RWPE2 (cell line): Measurements from ENCODE around the gene PPHLN1.
"Not testable (repeated sequence)": the region's sequence is repeated elsewhere in the genome, so short reads cannot be mapped to it uniquely, and the experiment has no call there.

Experiments used
- ATAC-seq: fragments of 200-7000 bp; cut with Tn5 transposase; 3 replicates; pipeline ENCODE4 v1.9.1; 2021; ENCODE audit warnings: low read depth
- DNase-seq: peaks from one replicate; pipeline ENCODE4 v3.0.0-alpha.2; 2020; ENCODE audit warnings: low spot score
- H3K27ac ChIP-seq: fragments of 450-650 bp; 2 replicates; pipeline ENCODE4 v1.5.1; 2017; ENCODE audit warnings: mild to moderate bottlenecking; ENCODE audit not compliant: poor library complexity, severe bottlenecking
- H3K27me3 ChIP-seq: fragments of 250-450 bp; sonication (Bioruptor Pico); 2 replicates; pipeline ENCODE4 v1.5.1; 2021; ENCODE audit warnings: mild to moderate bottlenecking, moderate library complexity; ENCODE audit not compliant: insufficient read depth, poor library complexity, severe bottlenecking
- H3K36me3 ChIP-seq: fragments of 250-450 bp; sonication (Bioruptor Pico); 2 replicates; pipeline ENCODE4 v1.5.1; 2020; ENCODE audit warnings: low read depth, mild to moderate bottlenecking, moderate library complexity
- H3K4me1 ChIP-seq: fragments of 250-450 bp; sonication (Bioruptor Pico); 2 replicates; pipeline ENCODE4 v1.5.1; 2021; ENCODE audit warnings: mild to moderate bottlenecking, moderate library complexity; ENCODE audit not compliant: insufficient read depth, poor library complexity, severe bottlenecking
- H3K4me3 ChIP-seq: fragments of 250-450 bp; sonication (Bioruptor Pico); 2 replicates; pipeline ENCODE4 v1.5.1; 2021; ENCODE audit warnings: mild to moderate bottlenecking, moderate library complexity; ENCODE audit not compliant: severe bottlenecking
- H3K9me3 ChIP-seq: fragments of 250-450 bp; sonication (Bioruptor Pico); 2 replicates; pipeline ENCODE4 v1.5.1; 2021; ENCODE audit warnings: mild to moderate bottlenecking, moderate library complexity; ENCODE audit not compliant: severe bottlenecking
- TF ChIP-seq, protein P1 (sequence below): fragments of 450-650 bp; IDR thresholded peaks from one replicate; pipeline ENCODE4 v1.5.1; 2017; ENCODE audit warnings: mild to moderate bottlenecking, moderate library complexity; ENCODE audit not compliant: poor library complexity, severe bottlenecking

PPHLN1 gene

DNA sequence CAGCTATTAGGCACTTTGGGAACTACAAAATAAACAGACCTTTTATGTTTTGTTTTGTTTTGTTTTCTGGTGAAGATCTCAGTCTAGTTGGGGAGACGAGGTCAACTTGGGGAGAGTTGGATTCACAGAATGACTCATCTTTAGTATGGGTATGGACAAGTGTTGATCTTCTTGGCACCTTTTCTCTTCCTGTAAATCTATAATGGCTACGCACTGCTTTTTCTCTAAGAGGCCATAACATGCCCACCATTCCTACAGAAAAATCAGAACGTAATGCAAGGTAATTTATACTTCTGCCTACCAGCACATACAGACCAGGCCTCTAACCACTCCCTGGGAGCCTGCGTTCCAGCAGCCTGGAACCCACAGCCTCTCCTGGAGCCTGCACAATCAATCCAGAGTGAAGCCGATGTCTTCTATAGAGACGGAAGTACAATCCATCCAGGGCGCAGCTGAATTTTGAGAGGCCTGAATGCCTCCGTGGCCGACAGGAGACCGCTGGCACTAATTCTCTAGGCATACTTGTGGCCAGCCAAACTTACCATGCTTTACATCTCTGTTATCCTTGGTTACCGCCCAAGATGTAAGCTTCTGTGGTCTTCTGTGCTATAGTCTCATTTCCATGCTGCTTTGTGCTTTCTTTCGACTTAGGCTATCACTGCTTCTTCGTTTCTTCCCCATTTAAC is 717 bp downstream of the PPHLN1 start:
- Histone ChIP-seq H3K27ac (peak overlapping the region; percentile 56), H3K36me3 (peaks cover 35% of the 10 kb centered on the region), H3K27me3 (no peaks in the 10 kb centered on the region), H3K4me3 (peak overlapping the region; percentile 77), H3K4me1 (peaks cover 3% of the 10 kb centered on the region), H3K9me3 (no peaks in the 10 kb centered on the region)
- TF ChIP-seq, protein P1, sequence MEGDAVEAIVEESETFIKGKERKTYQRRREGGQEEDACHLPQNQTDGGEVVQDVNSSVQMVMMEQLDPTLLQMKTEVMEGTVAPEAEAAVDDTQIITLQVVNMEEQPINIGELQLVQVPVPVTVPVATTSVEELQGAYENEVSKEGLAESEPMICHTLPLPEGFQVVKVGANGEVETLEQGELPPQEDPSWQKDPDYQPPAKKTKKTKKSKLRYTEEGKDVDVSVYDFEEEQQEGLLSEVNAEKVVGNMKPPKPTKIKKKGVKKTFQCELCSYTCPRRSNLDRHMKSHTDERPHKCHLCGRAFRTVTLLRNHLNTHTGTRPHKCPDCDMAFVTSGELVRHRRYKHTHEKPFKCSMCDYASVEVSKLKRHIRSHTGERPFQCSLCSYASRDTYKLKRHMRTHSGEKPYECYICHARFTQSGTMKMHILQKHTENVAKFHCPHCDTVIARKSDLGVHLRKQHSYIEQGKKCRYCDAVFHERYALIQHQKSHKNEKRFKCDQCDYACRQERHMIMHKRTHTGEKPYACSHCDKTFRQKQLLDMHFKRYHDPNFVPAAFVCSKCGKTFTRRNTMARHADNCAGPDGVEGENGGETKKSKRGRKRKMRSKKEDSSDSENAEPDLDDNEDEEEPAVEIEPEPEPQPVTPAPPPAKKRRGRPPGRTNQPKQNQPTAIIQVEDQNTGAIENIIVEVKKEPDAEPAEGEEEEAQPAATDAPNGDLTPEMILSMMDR = no peak
- peak; percentile 26; the same call in 2 of the 3 replicates for ATAC-seq
- no peak for DNase-seq

GRCh38 chr12:42327227-42327590 is 1.2 kb downstream of the PPHLN1 start:
- peaks cover 30% of the 10 kb centered on the region for H3K36me3 ChIP-seq
- peaks cover 3% of the 10 kb centered on the region for H3K4me1 ChIP-seq
- no peak for ATAC-seq
- peak overlapping the region; percentile 77 for H3K4me3 ChIP-seq
- peak overlapping the region; percentile 56 for H3K27ac ChIP-seq
- no peak for DNase-seq
- TF ChIP-seq, protein P1 = no peak
- H3K9me3 ChIP-seq = no peaks in the 10 kb centered on the region
- H3K27me3 ChIP-seq = no peaks in the 10 kb centered on the region

DNA sequence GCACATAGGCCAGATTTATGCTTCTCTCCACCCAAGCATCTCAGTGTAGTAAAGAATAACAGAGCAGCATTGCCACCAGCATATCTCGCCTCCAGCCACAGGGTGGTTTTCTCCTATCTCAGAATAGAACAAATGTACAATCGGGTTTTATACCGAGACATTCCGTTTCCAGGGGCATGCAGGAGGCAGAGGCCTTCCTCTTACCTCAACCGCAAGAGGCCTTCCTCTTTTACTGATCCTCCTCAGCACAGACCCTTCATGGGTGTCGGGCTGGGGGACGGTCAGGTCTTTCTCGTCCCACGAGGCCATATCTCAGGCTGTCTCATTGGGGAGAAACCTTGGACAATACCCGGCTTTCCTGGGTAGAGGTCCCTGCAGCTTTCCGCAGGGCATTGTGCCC is 4.1 kb downstream of the PPHLN1 start:
- DNase-seq, H3K27ac ChIP-seq, ATAC-seq, H3K4me1 ChIP-seq, H3K4me3 ChIP-seq, H3K9me3 ChIP-seq, H3K27me3 ChIP-seq: not testable (repeated sequence)
- H3K36me3 ChIP-seq = peaks cover 37% of the 10 kb centered on the region

DNA sequence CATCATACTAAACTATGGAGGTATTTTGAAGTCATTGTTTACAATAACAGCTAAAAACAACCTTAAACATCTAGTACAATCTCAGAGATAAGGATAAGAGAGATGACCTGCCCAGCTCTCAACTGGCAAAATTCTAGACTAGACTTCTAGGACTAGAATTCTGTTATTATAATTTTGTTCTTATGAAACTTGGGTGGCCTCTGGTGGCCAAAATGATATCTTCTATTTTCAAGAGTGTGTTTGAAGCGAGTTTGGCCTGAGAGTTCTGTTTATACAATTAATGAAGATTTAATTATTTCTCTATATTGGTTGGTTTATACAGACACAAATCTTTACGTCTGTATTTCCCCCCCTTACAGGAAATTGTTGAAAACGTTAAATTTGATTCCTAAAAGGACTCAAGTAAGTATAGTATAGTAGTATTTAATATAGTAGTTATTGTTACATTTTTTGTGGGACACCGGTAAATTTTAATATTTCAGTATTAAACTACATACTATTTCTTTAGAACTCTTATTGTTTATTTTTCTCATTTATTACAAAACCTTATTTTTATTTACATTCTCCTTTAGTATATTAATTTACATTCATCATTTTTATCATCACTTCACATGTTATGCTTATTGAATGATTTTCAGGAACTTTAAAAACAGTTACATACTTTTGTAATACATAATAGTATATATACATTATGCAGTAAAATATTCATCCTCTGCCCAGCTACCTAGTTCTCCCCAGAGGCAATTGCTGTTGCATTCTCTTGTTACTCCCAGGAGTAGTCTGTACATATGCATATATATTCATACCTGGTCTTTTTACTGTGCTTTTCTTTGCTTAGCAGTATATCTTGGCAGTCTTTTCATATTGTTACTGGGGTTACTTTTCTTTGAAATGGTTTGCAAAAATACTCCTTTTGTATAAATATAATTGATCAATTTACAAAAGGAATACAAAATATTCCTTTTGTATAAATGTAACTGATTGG is 6.6 kb downstream of the PPHLN1 start:
- H3K27ac ChIP-seq = no peak overlapping the region
- ATAC-seq = 0 out of 3 replicates have a peak, but pooled peaks have one; percentile 35
- H3K9me3 ChIP-seq = no peaks in the 10 kb centered on the region
- H3K27me3 ChIP-seq = no peaks in the 10 kb centered on the region
- TF ChIP-seq, protein P1 = peak; percentile 85
- H3K4me1 ChIP-seq = peaks cover 7% of the 10 kb centered on the region
- no peak overlapping the region for H3K4me3 ChIP-seq
- H3K36me3 ChIP-seq = peaks cover 49% of the 10 kb centered on the region
- DNase-seq = no peak

GRCh38 chr12:42336286-42336685 is 10.3 kb downstream of the PPHLN1 start:
- TF ChIP-seq, protein P1 = no peak
- no peak for DNase-seq
- ATAC-seq = no peak
- H3K4me3 ChIP-seq = no peak overlapping the region
- H3K27ac ChIP-seq = no peak overlapping the region
- no peaks in the 10 kb centered on the region for H3K9me3 ChIP-seq
- peaks cover 6% of the 10 kb centered on the region for H3K4me1 ChIP-seq
- H3K36me3 ChIP-seq = peaks cover 52% of the 10 kb centered on the region
- H3K27me3 ChIP-seq = no peaks in the 10 kb centered on the region
